NB4 (cell line): ENCODE results near the gene RAET1G.

ENCODE experiments used
- POLR2A ChIP-seq: IDR thresholded peaks from 2 replicates; pipeline ENCODE4 v1.6.1; 2011; ENCODE audit warnings: mild to moderate bottlenecking; ENCODE audit not compliant: insufficient read length; ENCODE audit errors: extremely low read depth
- TF ChIP-seq, protein P1 (sequence below): IDR thresholded peaks from one replicate; pipeline ENCODE4 v1.5.1; 2012; ENCODE audit warnings: low read depth, low read length
- TF ChIP-seq, protein P2 (sequence below): IDR thresholded peaks from 2 replicates; pipeline ENCODE4 v1.6.1; 2011; ENCODE audit warnings: low read depth, low read length

DNA sequence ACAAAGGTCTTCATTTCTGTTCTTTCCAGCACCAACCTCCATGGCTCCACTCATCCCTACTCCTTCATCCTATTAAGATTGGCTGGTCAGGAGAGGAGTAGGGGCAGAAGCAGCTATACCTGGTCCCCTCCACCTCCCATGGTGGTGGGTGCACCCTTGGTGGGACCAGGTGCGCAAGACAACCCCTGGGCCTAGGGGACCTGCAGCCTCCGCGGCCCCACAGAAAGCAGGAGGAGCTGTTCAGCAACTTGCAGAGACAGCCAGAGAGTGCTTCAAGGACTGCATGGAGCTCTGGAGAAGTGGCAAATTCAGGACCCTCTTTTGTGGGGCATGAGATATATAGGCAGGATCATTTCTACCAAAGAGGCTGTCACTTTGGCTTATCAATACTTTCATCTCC is 28.7 kb upstream of the RAET1G start:
- TF ChIP-seq POLR2A: no peak
- TF ChIP-seq, protein P1, sequence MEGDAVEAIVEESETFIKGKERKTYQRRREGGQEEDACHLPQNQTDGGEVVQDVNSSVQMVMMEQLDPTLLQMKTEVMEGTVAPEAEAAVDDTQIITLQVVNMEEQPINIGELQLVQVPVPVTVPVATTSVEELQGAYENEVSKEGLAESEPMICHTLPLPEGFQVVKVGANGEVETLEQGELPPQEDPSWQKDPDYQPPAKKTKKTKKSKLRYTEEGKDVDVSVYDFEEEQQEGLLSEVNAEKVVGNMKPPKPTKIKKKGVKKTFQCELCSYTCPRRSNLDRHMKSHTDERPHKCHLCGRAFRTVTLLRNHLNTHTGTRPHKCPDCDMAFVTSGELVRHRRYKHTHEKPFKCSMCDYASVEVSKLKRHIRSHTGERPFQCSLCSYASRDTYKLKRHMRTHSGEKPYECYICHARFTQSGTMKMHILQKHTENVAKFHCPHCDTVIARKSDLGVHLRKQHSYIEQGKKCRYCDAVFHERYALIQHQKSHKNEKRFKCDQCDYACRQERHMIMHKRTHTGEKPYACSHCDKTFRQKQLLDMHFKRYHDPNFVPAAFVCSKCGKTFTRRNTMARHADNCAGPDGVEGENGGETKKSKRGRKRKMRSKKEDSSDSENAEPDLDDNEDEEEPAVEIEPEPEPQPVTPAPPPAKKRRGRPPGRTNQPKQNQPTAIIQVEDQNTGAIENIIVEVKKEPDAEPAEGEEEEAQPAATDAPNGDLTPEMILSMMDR: no peak
- TF ChIP-seq, protein P2, sequence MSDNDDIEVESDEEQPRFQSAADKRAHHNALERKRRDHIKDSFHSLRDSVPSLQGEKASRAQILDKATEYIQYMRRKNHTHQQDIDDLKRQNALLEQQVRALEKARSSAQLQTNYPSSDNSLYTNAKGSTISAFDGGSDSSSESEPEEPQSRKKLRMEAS: no peak
